ENCODE measurements around the gene PHAX.
"Not testable (repeated sequence)": the region's sequence is repeated elsewhere in the genome, so short reads cannot be mapped to it uniquely, and the experiment has no call there.

GRCh38 chr5:126670109-126670508 is 69.4 kb downstream of the PHAX start:
- TF ChIP-seq CTCF (conservative IDR thresholded peaks at IDR 0.05); EZH2 (IDR thresholded peaks at IDR 0.05; ENCODE audit: low read depth): not testable (repeated sequence)
